Stimulated activated CD8-positive, alpha-beta memory T cell treated with anti-CD3 and anti-CD28 coated beads, Interleukin-2, amount 100 ng/mL, for 1 hour (primary cell): ENCODE results near the gene ANKRD16.
A peak's percentile ranks its signal among the peaks of the same experiment; 100 is the strongest.
"Not testable (repeated sequence)": the region's sequence is repeated elsewhere in the genome, so short reads cannot be mapped to it uniquely, and the experiment has no call there.

Experiments
- DNase-seq, 2 donors: peaks; one replicate each; pipeline ENCODE4 v3.0.0-alpha.2; 2020; ENCODE audit warnings: low read depth in 2 of 2

ANKRD16 gene

DNA sequence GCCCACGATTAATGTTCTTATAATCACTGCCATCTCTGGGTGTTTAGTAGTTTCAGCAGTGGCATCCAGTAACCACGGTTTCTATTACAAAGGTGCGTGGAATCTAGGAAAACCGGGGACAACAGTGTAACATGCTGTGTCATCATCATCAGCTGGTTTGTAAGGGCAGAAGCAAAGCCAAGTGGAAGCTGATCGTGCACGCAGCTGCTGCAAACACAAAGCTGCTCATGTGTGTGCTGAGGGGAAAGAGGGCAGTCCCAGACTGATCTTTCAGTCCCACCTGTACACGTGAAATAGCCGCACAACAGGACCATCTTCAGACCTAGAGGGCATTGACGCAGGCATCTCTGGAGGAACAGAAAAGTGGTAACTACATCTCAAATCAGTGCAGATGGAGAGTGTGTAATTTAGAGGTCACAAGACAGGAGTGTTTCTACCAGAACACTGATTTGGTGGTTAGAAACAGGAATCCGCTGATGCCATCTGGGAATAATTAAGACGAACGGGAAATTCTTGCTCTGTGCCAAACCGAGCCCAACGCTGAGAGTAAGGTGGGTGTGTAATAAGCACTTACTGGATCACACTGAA is 13.4 kb downstream of the ANKRD16 start:
- DNase-seq = no peak

DNA sequence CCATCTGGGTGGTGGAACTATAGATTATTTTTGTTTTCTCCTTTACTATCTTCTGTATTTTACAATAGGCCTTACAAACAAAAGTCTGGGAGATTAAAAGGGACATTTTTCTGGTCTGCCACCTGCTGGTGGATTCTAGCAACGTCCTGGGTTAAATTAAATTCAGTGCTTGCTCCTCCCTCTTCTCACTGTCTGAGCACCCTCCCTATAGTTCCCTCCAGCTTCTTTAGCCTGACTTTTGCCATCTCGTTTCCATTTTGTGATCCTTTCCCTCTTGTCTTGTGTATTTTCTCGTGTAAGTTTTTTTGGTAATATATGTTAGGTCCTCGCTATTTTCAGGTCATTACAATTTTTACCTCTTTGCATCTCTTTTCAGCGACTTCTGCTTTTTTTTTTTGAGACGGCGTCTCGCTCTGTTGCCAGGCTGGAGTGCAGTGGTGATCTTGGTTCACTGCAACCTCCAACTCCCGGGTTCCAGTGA is 16.1 kb downstream of the ANKRD16 start:
- peak; percentile 43 to 46 for DNase-seq

DNA sequence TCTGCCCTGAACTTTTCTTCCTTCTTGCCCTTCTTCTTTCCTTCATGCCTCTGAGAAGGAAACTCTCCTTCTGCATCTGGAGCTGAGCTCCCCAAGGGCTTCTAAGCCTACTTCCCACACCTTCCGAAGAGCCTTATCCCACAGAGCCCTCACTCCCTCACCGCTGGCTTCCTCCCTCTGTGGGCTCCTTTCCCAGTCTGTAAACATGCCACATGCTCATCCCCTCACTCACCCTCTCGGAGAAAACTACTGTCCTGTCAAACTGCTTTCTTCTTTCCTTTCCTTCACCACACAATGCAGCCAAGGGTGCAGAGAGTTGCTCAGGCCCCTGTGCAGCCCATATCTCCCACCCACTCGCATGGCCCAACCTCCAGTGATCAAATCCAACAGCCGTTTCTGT is 18.1 kb downstream of the ANKRD16 start:
- DNase-seq = no peak

DNA sequence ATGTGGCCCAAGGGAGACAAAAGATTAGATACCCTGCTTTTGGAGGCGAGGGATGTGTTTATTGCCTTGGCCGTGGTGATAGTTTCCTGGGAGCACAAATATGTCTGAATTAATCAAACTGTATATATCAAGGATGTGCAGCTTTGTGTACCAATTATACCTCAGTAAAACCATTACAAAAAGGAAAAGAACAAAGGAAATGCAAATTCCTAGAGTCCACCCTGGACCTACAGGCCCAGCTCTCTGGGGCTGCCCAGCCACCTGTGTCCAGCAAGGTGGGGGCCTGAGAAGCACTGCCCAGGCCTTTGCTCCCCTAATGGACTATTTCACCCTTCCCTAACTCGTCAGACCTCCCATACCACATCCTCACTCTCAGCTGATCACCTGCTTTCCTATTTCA is 20.5 kb downstream of the ANKRD16 start:
- DNase-seq = no peak

DNA sequence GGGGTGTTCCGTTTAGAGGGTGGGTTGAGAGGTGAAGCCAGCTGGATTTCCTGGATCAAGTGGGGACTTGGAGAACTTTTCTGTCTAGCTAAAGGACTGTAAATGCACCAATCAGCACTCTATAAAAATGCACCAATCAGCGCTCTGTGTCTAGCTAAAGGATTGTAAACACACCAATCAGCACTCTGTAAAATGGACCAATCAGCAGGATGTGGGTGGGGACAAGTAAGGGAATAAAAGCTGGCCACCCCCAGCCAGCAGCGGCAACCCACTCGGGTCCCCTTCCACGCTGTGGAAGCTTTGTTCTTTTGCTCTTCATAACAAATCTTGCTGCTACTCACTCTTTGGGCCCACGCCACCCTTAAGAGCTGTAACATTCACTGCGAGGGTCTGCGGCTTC is 21.3 kb downstream of the ANKRD16 start:
- DNase-seq = not testable (repeated sequence)

DNA sequence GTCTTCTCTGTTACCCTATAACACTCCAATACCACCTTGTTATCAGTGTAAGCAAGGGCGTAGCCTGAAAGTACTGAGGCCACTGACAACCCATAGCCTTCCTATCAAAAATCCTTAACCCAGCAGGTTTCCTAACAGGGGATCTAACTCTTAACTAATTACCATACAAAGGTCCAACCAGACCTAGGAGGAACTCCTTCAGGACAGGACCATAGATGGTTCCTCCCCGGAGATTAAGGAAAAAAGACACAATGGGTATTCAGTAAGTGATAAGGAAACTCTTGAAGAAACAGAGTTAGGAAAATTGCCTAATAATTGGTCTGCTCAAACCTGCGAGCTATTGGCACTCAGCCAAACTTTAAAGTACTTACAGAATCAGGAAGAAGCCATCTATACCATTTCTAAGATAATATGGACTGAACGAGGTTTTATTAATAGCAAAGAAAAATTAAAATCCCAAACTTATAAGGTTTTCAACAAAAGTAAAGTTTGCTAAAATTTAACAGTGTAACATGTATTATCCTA is 22.5 kb downstream of the ANKRD16 start:
- DNase-seq = not testable (repeated sequence)

DNA sequence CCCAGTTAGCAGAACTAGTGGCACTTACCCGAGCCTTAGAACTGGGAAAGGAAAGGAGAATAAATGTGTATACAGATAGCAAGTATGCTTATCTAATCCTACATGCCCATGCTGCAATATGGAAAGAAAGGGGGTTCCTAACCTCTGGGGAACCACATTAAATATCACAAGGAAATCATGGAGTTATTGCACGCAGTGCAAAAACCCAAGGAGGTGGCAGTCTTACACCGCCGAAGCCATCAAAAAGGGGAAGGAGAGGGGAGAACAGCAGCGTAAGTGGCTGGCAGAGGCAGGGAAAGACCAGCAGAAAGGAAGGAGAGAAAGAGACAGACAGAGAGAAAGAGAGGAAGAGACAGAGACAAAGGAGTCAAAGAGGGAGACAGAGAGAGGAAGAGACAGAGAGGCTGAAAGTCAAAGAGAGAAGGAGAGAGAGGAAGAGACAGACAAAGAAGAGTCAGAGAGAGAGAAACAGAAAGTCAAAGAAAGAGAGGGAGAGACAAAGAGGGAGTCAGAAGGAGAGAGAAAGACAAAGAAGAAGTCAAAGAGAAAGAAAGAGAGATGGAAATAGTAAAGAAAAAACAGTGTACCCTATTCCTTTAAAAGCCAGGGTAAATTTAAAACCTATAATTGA is 23.1 kb downstream of the ANKRD16 start:
- not testable (repeated sequence) for DNase-seq

DNA sequence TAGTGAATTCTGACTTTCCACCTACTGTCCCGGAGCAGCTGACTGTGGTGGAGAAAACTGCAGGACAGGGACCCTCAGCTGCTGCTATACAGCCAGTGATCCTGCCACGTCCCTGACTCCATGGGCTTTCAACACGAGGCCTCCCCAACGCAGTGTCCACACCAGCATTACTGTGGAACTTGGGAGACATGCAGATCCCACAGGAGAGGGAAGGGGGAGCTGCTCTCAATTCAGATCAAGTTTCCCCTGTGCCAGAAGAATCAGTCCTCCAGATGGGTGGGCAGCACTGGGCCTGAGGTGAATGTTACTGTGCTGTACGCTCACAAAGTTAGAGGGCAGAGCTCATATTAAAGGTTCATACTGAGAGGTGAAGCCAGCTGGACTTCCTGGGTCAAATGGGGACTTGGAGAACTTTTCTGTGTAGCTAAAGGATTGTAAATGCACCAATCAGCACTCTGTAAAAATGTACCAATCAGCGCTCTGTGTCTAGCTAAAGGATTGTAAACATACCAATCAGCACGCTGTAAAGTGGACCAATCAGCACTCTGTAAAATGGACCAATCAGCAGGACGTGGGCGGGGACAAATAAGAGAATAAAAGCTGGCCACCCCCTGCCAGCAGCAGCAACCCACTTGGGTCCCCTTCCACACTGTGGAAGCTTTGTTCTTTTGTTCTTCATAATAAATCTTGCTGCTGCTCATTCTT is 26.6 kb downstream of the ANKRD16 start:
- DNase-seq = not testable (repeated sequence)

DNA sequence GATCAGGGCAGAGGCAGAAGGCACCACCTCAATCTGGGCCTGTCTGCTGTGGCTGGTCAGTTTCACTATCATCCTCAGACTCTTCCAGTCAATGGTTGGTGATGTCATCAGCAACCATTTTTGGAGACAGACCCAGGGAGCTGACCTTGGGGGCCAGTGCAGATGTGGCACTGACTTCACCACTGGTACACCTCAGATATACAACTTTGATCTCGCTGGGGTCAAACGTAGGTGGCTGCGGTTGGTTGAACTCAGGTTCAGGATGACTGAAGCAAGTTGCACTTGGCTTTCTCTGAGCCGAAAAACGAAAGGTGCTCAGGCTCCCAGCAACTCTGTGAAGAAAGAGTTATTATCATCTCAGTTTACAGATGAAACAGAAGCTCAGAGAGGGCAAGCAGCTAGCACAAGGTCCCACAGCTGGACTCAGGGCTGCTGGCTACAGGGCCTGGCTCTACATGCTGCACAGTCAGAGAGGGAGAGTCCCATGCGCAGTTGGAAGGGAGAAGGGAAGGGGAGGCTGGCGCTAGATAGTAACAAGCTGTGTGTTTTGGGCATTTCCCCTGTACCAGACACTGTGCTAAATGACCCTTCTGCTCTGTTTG is 27.2 kb downstream of the ANKRD16 start:
- no peak for DNase-seq

DNA sequence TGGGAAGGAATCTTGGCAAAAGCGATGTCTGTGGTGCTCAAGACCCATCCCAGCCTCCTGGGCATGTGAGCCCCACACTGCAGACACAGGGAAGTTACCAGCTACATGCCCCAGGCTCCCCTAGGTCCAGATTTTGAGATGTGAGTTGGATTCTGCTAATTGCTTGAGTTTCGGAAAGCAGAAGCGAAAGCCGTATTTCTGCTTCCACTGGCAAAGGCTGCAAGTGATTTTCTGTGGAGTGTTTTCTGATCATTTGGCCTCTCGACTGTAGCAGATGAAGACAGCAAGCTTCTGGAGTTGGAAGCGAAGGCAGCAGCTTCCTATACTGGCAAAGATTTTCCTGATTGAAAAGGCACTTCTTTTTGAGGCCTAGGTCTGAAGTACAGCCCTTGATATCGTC is 29.6 kb downstream of the ANKRD16 start:
- DNase-seq = no peak

DNA sequence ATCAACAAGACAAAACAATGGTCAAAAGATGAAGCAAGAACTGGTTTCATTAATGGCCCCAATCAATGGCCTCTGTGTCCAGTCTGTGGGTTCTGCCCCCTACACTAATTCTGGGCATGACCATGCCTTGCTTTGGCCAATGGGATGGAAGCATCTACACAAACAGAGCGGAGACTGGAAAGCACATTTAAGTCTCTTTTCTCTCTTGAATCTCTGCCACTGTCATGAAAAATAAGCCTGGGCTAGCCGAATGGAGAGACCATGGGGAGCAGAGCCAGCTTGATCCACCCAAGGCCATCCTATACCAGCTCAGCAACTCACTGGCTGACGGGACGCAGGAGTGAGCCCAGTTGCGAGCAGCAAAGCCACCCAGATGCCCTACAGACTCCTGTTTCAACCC is 30.9 kb downstream of the ANKRD16 start:
- DNase-seq = no peak

DNA sequence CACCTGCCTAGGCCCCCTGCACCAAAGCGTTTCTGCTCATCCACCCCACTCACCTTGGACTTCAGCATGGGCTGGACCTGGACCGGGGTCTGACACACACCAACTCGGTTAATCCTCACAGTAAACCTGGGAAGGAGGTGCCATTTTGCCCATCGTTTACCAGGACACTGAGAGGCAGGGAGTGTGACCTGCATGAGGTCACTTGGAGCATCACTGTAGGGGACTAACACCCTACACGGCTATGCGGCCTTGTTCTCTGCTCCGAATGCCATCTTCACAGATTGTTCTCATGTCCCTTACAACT is 33.0 kb downstream of the ANKRD16 start:
- DNase-seq = no peak

DNA sequence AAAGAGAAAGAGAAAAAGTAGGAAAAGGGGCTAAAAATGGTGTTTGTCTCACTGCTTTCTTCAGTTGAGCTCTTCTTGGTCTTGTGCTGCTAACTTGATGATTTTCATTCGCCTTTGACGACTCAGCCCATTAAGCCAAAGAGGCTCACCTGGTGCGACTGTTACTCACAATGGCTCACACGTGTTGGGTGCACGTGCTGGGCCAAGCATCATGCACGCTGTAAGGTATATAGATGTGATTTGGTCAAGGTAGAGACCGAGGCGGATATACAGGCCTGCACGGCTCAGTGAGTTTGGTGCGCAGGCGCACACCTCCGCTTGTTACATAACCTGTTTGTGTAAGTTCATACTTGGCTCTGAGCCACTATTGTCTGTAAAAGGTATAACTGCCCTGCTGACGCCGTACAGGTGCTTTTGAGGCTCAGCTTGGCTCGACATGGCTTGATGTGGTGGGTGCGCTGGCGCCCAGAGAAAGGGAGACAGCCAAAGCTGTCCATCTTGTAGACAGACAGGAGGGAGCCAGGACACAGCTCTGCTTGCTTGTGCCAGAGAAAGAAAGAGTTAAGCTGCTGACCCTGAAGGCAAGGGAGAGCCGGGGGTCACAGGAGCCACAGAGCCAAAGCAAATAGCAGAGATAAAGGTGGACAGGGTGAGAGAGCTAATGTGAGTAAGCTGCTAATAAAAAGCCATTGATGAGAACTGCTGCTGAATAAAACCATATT is 33.6 kb downstream of the ANKRD16 start:
- no peak for DNase-seq

DNA sequence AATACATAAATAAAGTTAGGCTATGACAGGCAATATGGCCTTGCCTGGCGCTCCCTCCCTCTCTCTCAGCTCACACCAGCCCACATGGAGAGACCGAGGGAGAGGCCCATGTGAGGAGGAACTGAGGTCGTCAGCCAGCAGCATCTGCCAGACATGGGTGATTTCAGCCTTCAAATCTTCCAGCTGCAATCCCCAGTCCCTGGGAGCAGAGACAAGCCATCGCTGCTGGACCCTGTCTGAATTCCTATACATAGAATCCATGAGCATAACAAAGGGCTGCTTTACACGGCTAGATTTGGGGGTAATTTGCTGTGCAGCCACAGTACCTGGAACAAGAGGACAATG is 35.6 kb downstream of the ANKRD16 start:
- DNase-seq = no peak

DNA sequence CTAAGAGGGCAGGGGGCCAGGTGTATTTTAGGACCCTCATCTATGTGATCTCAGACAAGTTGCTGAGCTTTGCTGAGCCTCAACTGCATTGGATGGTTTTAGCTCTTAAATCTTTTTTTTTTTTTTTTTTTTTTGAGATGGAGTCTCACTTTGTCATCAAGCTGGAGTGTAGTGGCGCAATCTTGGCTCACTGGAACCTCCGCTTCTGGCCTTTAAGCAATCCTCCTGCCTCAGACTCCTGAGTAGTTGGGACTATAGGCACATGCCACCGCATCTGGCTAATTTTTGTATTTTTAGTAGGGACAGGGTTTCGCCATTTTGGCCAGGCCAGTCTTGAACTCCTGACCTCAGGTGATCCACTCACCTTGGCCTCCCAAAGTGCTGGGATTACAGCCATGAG is 43.0 kb downstream of the ANKRD16 start:
- not testable (repeated sequence) for DNase-seq

DNA sequence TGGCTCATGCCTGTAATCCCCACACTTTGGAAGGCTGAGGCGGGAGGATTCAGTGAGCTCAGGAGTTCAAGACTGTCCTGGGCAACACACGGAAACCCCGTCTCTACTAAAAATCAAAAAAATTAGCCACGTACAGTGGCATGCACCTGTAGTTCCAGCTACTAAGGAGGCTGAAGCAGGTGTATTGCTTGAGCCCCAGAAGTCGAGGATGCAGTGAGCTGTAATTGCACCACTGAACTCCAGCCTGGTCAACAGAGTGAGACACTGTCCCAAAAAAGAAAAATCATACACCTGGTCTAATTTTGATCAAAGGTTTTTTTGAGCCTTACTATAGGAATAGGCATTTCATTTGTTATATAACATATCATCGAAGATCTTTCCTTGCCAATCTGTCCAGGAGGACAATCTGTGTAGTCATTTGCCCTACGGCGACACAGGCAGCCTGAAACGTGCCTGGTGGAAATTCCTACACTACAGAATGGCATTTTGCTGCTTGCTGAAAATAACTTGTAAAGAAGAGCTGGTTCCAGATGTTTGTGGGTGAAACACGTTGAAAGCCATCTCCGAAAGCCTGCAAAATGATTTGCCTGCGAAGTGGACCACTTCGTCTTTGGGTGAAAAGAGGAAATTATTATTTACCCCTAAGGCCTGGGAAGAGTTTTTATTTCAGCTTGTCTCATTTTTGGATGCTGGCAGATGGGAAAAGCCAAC is 45.2 kb downstream of the ANKRD16 start:
- no peak for DNase-seq

DNA sequence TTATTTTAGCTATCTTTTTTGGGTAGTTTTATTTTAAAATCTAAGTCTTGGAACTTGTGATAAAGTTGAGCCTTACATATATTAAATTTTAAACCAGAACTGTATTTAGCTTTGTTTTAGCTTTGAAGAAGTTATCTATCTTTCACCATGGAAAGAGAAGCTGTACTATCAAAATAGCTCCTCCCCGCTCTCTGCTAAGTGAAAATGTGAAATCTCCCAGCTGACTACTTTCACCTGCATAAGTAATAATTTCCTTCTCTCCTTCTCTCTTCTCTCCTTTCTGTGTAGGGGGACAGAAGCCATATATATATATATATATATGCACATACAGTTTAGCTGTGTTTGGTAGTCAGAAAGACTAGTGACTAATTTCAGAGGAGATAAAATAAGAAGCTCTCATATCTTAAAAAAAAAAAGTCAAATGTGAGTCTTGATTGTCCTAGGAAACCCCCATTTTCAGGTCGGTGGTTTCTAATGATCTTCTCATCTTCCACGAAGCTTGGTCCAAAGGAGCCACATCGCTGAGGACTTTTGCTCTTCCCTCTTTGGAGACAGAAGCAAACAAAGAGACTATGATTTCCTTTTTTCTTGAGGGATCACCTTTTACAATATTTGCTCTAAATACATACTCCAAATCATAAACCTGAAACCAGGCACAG is 45.9 kb downstream of the ANKRD16 start:
- DNase-seq = no peak

DNA sequence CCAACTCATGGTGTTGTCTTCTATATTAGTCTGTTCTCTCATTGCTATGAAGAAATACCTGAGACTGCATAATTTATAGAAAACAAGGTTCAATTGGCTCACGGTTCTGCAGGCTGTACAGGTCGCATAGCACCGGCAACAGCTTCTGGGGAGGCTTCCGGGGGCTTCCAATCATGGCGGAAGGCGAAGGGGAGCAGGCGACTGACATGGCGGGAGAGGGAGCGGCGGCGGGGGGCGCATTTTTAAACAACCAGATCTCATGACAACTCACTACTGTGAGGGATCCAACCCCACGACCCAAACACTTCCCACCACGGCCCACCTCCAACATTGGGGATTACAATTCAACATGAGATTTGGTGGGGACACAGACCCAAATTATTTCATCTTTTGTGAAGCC is 47.7 kb downstream of the ANKRD16 start:
- DNase-seq = no peak

DNA sequence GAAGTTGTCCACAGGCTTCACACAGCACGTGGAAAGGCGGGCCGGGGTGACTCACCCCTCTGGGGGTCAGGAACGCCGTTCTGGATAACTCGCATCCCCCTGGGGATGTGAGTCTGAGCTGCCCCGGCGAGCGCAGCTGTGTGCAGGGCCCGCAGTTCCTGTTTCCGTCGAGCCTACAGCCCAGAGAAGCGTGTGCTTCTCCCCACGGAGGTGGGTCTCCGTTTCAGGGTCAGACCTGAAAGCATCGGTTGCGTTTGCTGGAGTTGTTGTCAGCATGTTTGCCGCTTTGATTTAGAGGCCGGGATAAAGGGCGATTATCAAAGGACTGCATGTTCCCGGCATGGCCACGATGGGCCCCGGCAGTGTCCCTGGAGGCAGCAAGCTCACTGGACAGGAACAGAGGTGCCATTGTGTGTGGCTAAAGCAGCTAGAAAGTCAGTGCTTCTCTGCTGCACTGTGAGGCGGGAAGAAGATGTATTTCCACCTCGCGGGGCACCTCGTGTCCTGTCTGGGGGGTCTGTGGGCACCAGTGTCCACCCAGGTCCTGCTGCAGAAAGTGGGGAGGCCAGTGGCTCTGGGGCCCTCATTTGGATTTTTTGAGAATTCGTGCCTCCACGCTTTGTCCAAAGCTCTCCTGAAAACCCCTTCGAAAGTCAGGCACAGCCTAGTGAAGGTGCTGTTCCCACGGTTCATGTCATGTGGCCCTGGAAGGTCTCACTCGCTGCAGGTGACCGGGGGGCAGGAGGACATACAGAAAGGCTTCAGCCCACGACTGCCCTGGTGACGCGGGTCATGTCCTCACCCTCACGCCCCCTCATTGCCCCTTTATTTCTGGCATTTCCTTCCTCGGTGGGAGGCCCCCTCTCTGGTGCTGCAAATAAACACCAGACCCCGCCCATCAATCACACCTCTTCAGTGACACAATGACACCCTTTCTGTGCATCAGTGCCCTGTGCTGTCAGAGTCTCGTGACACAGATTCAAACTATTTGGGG is 49.1 kb downstream of the ANKRD16 start:
- DNase-seq = no peak

DNA sequence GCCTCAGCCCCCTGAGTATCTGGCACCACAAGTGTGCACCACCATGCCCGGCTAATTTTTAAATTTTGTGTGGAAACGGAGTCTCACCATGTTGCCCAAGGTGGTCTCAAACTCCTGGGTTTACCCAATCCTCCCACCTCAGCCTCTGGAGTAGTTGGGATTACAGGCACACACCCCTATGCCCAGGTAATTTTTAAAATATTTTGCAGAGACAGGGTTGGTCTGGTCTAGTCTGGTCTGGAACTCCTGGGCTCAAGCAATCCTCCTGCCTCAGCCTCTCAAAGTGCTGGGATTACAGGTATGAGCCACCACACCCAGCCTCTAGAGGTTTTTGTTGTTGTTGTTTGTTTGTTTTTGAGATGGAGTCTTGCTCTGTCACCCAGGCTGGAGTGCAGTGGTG is 53.5 kb downstream of the ANKRD16 start:
- DNase-seq = not testable (repeated sequence)
